T-helper 2 cell treated with Interferon-gamma antibody and Interleukin-4, amounts not matched to agents 100 ng/mL and 5 ng/mL, for 36 hours (primary cell): ENCODE data around the gene EEF1A1. TPM values are rescaled to one million over a fixed set of nuclear protein-coding genes. Genes with fewer than 3 reads are reported as not detected.
"Not testable (repeated sequence)": the region's sequence is repeated elsewhere in the genome, so short reads cannot be mapped to it uniquely, and the experiment has no call there.

Experiments used
- intact Hi-C: fragments of 100-400 bp; cut with micrococcal nuclease; formaldehyde crosslinking; loops from one replicate; pipeline ENCODE4 v1.15.1; 2023
- total RNA-seq: library from RNA; stranded (reverse); gene quantifications from 2 replicates; pipeline ENCODE4 v1.2.3, GENCODE V29; 2022

Gene EEF1A1
- total RNA-seq, 1 donor from 2014 or later: 8,837 TPM

DNA sequence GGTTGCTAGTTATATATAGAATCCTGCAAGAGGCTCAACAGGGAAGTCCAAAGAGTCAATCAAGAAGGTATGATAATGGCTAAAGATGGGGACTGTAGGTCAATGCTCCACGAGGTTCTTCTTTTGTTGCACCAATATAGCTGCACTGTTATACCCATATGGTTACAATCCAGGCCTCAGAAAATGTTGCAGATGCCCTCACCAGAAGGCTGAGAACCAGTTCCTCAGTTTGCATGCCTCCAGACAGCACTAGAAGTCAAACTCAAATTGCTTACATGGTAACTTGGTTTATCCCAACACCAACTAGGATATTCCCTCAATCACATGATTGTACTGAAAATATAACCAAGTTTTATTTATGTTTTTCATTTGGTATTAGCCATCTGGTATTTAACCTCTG, 12.1 kb downstream of the EEF1A1 start:
- intact Hi-C loops: no loop called here

DNA sequence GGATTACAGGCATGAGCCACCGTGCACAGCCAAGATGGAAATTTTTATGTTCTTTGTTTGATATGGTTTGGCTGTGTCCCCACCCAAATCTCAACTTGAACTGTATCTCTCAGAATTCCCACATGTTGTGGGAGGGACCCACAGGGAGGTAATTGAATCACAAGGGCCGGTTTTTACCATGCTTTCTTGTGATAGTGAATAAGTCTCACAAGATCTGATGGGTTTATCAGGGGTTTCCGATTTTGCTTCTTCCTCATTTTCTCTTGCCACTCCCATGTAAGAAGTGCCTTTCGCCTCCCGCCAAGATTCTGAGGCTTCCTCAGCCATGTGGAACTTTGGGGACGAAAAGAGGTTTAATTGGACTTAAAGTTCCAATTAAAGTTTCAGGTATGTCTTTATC, 14.6 kb downstream of the EEF1A1 start:
- intact Hi-C loops: no loop called here

DNA sequence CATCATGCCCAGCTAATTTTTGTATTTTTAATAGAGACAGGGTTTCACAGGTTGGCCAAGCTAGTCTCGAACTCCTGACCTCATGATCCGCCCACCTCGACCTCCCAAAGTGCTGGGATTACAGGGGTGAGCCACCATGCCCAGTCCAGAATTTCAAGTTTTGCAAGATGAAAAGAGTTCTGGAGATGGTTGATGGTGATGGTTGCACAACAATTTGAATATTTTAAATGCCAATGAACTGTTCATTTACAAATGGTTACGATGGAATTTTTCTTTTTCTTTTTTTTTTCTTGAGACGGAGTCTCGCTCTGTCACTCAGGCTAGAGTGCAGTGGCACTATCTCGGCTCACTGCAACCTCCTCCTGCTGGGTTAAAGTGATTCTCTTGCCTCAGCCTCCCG, 15.1 kb downstream of the EEF1A1 start:
- intact Hi-C loops: not testable (repeated sequence)

DNA sequence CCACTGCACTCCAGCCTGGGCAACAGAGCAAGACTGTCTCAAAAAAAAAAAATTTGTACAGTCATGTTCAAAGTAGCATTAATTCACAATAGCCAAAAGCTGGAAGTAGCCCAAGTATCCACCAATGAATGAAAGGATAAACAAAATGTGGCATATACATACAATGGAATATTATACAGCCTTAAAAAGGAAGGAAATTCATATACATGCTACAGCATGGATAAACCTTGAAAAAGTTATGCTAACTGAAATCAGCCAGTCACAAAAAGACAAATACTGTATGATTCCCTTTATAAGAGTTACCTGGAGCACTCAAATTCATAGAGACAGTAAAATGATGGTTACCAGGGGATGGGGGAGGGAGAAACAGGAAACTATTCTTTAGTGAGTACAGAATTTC, 15.7 kb downstream of the EEF1A1 start:
- intact Hi-C loops: no loop called here

DNA sequence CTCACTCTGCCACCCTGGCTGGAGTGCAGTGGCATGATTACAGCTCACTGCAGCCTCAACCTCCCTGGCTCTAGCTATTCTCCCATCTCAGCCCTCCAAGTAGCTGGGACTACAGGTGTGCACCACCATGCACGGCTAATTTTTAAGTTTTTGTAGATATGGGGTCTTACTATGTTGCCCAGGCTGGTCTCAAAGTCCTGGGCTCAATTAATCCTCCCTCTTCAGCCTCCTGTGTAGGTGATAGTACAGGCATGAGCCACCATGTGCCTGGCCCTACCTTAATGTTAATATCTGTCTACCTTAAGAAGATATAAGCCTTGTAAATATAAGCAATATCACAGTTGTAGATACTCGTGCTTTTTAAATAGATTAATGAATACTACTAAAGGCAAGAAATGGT, 16.7 kb downstream of the EEF1A1 start:
- intact Hi-C loops: no loop called here

DNA sequence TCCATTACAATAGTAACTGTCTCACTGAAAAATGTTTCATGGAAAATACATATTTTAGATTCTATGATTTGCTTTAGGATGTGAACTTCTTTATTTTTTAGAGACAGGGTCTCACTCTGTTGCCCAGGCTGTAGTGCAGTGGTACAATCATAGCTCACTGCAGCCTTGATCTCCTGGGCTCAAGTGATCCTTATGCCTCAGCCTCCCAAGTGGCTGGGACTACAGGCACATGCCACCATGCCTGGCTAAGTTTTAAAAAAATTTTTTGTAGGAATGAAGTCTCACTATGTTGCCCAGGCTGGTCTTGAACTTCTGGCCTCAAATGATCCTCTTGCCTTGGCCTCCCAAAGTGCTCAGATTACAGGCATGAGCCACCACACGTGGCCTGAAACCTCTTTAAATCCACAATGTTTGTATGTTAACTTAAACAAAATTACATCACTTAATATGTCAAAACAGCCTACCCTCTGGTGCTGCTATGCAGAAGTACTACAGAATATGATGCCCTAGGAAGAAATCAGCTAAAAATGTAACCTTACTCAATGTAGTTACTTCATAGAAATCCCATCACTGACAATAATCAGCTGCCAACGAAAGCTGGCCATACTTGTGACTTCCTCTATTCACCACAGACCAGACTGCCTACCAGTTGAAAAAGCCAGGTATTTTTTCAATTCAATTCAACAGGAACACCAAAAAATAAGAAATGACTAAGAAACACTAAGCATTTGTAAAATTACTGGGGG, 17.6 kb downstream of the EEF1A1 start:
- intact Hi-C loops: no loop called here

DNA sequence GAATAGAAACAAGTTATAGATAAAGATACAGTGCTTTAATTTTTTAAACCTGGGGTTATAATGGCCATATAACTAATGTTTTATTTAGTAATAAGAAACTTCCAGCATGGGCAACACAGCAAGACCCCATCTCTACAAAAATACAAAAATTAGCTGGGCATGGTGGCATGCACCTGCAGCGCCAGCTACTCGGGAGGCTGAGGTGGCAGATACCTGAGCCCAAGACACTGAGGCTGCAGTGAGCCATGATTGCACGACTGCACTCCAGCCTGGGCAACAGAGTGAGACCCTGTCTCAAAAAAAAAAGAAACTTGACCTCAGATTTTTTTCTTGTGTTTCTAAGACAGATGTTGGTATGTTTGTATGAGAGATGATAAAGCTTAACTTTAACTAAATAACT, 22.9 kb downstream of the EEF1A1 start:
- intact Hi-C loops: no loop called here

DNA sequence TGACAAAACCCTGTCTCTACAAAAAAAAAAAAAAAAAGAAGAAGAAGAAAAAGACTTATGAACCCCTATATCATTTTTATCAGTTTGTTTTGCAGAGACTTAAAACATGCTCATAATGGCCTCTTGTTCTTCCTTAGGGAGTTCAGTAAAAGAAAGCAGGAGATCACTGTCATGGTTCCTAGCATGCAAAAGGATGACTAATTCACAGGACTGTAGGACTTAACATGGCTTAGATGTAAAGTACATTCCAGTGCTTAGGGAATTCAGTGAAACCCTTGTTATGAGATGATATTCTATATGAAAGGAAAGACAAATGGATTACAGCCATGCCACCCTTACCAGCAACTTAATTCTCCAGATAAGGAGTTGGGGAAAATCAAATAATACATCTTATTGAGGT, 29.5 kb downstream of the EEF1A1 start:
- intact Hi-C loops: no loop called here

DNA sequence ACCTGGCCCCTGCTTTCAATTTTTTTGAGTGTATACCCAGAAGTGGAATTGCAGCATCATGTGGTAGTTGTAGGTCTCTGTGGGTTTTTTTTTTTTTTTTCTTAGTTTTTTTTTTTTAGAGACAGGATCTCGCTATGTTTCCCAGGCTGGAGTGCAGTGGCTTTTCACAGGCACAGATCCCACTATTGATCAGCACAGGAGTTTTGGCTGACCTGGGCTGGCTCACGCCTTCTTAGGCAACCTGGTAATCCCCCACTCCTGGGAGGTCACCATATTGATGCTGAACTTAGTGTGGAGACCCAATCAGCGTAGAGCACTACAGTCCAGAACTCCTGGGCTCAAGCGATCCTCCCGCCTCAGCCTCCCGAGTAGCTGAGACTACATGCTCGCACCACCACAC, 33.4 kb downstream of the EEF1A1 start:
- intact Hi-C loops: no loop called here

DNA sequence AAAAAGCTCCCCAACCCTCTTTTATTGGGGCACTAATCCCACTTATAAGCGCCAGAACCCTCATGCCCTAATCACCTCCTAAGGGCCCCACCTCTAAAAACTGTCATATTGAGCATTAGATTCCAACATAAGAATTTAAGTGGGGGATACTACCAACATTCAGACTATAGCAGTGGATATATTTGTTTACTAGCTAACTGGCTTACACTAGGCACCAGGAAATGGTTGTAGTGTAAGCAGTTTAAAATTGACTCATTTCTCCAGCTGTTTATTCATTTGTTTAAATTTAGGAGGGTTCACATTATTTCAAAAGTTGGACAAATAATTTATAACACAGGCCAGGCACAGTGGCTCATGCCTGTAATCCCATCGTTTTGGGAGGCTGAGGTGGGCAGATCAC, 36.4 kb downstream of the EEF1A1 start:
- intact Hi-C loops: no loop called here

DNA sequence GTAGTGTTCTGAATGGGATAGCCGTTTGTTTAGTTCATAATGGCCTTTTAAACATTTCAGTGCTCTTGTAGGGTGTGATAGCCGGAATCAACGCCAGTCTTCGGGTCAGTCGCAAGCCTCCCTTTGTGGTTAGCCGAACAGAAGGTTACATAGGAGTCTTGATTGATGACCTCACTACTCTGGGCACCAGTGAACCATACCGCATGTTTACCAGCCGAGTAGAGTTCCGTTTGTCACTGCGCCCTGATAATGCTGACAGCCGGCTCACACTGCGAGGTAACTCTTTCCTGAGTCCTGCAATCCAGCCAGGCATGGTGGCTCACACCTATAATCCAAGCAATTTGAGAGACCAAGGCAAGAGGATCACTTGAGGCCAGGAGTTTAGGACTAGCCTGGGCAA, 38.9 kb downstream of the EEF1A1 start:
- intact Hi-C loops: no loop called here

DNA sequence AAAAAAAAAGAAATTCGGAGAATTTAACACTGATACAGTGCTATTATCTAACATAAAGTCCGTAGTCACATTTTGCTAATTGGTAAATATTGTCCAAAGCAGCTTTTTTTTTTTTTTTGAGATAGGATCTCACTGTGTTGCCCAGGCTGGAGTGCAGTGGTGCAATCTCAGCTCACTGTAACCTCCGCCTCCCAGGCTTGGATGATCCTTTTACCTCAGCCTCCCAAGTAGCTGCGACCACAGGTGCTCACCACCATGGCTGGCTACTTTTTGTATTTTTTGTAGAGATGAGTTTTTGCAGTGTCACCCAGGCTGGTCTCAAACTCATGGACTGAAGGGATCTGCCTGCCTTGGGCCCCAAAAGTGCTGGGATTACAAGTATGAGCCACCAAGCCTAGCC, 43.4 kb downstream of the EEF1A1 start:
- intact Hi-C loops: no loop called here

DNA sequence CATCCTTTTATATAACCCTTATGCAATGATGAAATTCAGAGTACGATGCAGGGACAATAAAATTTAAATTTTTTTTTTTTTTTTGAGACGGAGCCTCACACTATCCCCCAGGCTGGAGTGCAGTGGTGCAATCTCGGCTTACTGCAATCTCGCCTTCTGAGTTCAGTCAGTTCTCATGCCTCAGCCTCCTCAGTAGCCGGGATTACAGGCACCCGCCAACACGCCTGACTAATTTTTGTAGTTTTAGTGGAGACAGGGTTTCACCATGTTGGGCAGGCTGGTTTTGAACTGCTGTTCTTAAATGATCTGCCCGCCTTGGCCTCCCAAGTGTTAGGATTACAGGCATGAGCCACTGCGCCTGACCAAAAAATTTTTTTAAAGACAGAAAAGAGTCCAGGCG, 44.1 kb downstream of the EEF1A1 start:
- intact Hi-C loops: no loop called here

DNA sequence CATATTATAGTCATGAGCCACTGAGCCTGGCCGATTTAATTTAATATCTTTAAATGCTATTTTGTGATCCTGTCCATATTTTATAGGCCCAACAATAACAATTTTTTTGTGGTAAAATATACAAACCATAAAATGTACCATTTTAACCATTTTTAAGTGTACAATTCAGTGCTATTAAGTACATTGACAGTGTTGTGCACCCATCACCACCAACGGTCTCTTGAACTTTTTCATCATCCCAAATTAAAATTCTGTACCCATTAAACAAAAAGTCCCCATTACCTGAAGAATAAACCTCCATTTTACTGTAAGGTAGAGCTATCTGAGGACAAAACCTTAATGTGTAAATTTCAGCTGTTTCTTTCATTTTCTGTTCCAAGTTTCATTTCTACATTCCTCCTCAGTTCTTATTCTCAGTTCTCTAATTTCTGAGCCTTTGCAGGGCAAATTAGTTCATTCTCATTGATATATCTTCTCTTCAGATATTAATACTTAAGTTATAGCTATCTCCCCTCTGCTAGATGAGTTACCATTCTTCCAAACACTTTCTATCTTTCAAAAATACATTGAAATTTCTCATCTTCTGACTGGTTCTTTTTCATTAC, 49.0 kb downstream of the EEF1A1 start:
- intact Hi-C loops: loop anchor here (5.0 kb wide), 1 partner anchor 39 kb away; no protein-coding TSS in a partner anchor

Other genes with a start within 250 kb of the EEF1A1 start
- gene DPPA5, start 166.8 kb downstream of the EEF1A1 start, total RNA-seq: not detected in 2 replicates
- not detected in 2 replicates for gene KHDC3L, start 158.4 kb downstream of the EEF1A1 start, total RNA-seq
- gene OOEP, start 151.1 kb downstream of the EEF1A1 start, total RNA-seq: 0.66 and 0.84 TPM in 2 replicates
- gene DDX43, start 126.2 kb downstream of the EEF1A1 start, total RNA-seq: 1.3 TPM in 2 replicates
- 45.8 and 46.5 TPM in 2 replicates for gene CGAS, start 68.7 kb downstream of the EEF1A1 start, total RNA-seq
- 48.0 and 56.4 TPM in 2 replicates for gene MTO1, start 59.3 kb downstream of the EEF1A1 start, total RNA-seq
- 4.3 and 5.1 TPM in 2 replicates for gene SLC17A5, start 133.0 kb upstream of the EEF1A1 start, total RNA-seq
- gene CD109, start 175.2 kb upstream of the EEF1A1 start, total RNA-seq: 15.8 and 18.6 TPM in 2 replicates